Ishikawa (cell line): ENCODE data around the gene ARHGAP32.

Source experiments
- CEBPB ChIP-seq: IDR thresholded peaks from 2 replicates; pipeline ENCODE4 v1.6.1; 2012
- CREB1 ChIP-seq: IDR thresholded peaks from 2 replicates; pipeline ENCODE4 v1.6.1; 2012; ENCODE audit warnings: low read depth
- EP300 ChIP-seq: IDR thresholded peaks from 2 replicates; pipeline ENCODE4 v1.6.1; 2012; ENCODE audit warnings: borderline replicate concordance
- RAD21 ChIP-seq: IDR thresholded peaks from 2 replicates; pipeline ENCODE4 v1.6.1; 2012; ENCODE audit warnings: low read depth
- TAF1 ChIP-seq: IDR thresholded peaks from 2 replicates; pipeline ENCODE4 v1.6.1; 2012; ENCODE audit warnings: low read depth, mild to moderate bottlenecking
- TEAD4 ChIP-seq: IDR thresholded peaks from 2 replicates; pipeline ENCODE4 v1.6.1; 2012
- YY1 ChIP-seq: IDR thresholded peaks from 2 replicates; pipeline ENCODE4 v1.6.1; 2012; ENCODE audit warnings: low read depth
- TF ChIP-seq, protein P1 (sequence below): IDR thresholded peaks from 2 replicates; pipeline ENCODE4 v1.6.1; 2012; ENCODE audit warnings: low read depth, mild to moderate bottlenecking
- TF ChIP-seq, protein P2 (sequence below): IDR thresholded peaks from 2 replicates; pipeline ENCODE4 v1.6.1; 2012
- TF ChIP-seq, protein P3 (sequence below): IDR thresholded peaks from 2 replicates; pipeline ENCODE4 v1.6.1; 2012

DNA sequence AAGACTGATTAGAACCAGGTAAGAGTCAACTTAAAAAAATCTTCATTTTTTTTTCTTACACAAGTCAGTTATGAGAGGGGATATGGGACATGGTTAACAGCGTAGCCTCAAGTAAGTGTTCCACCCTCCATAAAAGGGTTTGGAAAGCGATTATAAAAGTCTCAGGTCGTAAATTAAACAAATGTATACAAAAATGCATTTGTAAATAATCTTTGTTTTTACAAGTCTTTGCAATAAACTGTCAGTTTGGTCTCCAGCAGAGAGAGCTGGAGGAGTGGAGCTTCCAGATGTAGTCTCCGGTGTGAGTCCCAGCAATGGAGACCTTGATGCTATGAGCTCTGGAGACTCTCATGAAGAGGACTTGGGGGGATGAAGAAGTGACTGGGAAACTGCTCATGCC, 149.6 kb downstream of the ARHGAP32 start:
- TF ChIP-seq CEBPB (no peak), RAD21 (no peak), EP300 (no peak), TAF1 (no peak), YY1 (no peak), CREB1 (no peak), TEAD4 (no peak)
- TF ChIP-seq, protein P1, sequence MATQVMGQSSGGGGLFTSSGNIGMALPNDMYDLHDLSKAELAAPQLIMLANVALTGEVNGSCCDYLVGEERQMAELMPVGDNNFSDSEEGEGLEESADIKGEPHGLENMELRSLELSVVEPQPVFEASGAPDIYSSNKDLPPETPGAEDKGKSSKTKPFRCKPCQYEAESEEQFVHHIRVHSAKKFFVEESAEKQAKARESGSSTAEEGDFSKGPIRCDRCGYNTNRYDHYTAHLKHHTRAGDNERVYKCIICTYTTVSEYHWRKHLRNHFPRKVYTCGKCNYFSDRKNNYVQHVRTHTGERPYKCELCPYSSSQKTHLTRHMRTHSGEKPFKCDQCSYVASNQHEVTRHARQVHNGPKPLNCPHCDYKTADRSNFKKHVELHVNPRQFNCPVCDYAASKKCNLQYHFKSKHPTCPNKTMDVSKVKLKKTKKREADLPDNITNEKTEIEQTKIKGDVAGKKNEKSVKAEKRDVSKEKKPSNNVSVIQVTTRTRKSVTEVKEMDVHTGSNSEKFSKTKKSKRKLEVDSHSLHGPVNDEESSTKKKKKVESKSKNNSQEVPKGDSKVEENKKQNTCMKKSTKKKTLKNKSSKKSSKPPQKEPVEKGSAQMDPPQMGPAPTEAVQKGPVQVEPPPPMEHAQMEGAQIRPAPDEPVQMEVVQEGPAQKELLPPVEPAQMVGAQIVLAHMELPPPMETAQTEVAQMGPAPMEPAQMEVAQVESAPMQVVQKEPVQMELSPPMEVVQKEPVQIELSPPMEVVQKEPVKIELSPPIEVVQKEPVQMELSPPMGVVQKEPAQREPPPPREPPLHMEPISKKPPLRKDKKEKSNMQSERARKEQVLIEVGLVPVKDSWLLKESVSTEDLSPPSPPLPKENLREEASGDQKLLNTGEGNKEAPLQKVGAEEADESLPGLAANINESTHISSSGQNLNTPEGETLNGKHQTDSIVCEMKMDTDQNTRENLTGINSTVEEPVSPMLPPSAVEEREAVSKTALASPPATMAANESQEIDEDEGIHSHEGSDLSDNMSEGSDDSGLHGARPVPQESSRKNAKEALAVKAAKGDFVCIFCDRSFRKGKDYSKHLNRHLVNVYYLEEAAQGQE, result no peak
- TF ChIP-seq, protein P2, sequence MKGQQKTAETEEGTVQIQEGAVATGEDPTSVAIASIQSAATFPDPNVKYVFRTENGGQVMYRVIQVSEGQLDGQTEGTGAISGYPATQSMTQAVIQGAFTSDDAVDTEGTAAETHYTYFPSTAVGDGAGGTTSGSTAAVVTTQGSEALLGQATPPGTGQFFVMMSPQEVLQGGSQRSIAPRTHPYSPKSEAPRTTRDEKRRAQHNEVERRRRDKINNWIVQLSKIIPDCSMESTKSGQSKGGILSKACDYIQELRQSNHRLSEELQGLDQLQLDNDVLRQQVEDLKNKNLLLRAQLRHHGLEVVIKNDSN, result no peak
- TF ChIP-seq, protein P3, sequence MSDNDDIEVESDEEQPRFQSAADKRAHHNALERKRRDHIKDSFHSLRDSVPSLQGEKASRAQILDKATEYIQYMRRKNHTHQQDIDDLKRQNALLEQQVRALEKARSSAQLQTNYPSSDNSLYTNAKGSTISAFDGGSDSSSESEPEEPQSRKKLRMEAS, result no peak
